Naive thymus-derived CD4-positive, alpha-beta T cell (primary cell): ENCODE results near the gene ACSS1. TPM values are rescaled to one million over a fixed set of nuclear protein-coding genes. Genes with fewer than 3 reads are reported as not detected.
A peak's percentile ranks its signal among the peaks of the same experiment; 100 is the strongest.

Experiments
- ATAC-seq: fragments of 150-1000 bp; cut with Tn5 transposase; 2 replicates; pipeline ENCODE4 v1.10.0; 2021; ENCODE audit warnings: mild to moderate bottlenecking, moderate library complexity
- CTCF ChIA-PET: fragments of 350-600 bp; sonication (Branson Sonifier 250); formaldehyde crosslinking; loops from one replicate; lab custom pipeline; 2021; ENCODE audit warnings: antibody characterized with exemption; lab: Charles Lee
- POLR2A ChIA-PET: fragments of 350-600 bp; sonication (Branson Sonifier 250); formaldehyde crosslinking; loops from one replicate; lab custom pipeline; 2021; ENCODE audit warnings: antibody characterized with exemption, inconsistent platforms; lab: Charles Lee
- DNase-seq, 9 donors: peaks; one replicate each; pipeline versions ENCODE4 v3.0.0 to v3.0.0-alpha.2; 2020 to 2022; ENCODE audit warnings: mixed read lengths in 1 of 9
- H3K27ac ChIP-seq: one replicate; pipeline ENCODE4 v1.7.0; 2013; ENCODE audit warnings: mild to moderate bottlenecking, low read depth, low read length, moderate library complexity
- H3K27me3 ChIP-seq, 2 donors: one replicate each; pipeline ENCODE4 v1.7.0; 2013; ENCODE audit warnings: low read length in 2 of 2, mild to moderate bottlenecking in 2 of 2, moderate library complexity in 2 of 2; ENCODE audit not compliant: control insufficient read depth in 2 of 2, insufficient read depth in 2 of 2
- H3K36me3 ChIP-seq, 3 experiments: 1 replicate in 2 of 3; 2 replicates in 1 of 3; pipeline ENCODE4 v1.7.0; 2013; ENCODE audit warnings: low read length in 3 of 3, mild to moderate bottlenecking in 3 of 3, moderate library complexity in 1 of 3; ENCODE audit not compliant: insufficient read depth in 3 of 3, control insufficient read depth in 2 of 3
- H3K4me1 ChIP-seq, 2 donors: one replicate each; pipeline ENCODE4 v1.7.0; 2013; ENCODE audit warnings: low read length in 2 of 2, mild to moderate bottlenecking in 2 of 2, moderate library complexity in 1 of 2; ENCODE audit not compliant: control insufficient read depth in 2 of 2, insufficient read depth in 2 of 2
- H3K4me3 ChIP-seq: 2 replicates; pipeline ENCODE4 v1.7.0; 2013; ENCODE audit warnings: mild to moderate bottlenecking, low read length
- H3K9me3 ChIP-seq, 3 experiments: 1 replicate in 2 of 3; 2 replicates in 1 of 3; pipeline ENCODE4 v1.7.0; 2013; ENCODE audit warnings: low read length in 3 of 3; ENCODE audit not compliant: control insufficient read depth in 2 of 3
- H3K27ac Mint-ChIP-seq, 9 donors: one replicate each; pipeline ENCODE4 v1.8.0; 2020 to 2022; ENCODE audit warnings: mixed read lengths in 9 of 9, mild to moderate bottlenecking in 8 of 9, moderate library complexity in 5 of 9, inconsistent platforms in 2 of 9
- H3K27me3 Mint-ChIP-seq, 5 donors: one replicate each; pipeline ENCODE4 v1.8.0; 2021 to 2022; ENCODE audit warnings: mixed read lengths in 5 of 5, mild to moderate bottlenecking in 1 of 5
- H3K36me3 Mint-ChIP-seq, 5 donors: one replicate each; pipeline ENCODE4 v1.8.0; 2020 to 2022; ENCODE audit warnings: mixed read lengths in 5 of 5, mild to moderate bottlenecking in 3 of 5, inconsistent platforms in 1 of 5
- H3K4me1 Mint-ChIP-seq, 7 donors: one replicate each; pipeline ENCODE4 v1.8.0; 2020 to 2022; ENCODE audit warnings: mixed read lengths in 7 of 7, mild to moderate bottlenecking in 3 of 7, inconsistent platforms in 1 of 7
- H3K4me3 Mint-ChIP-seq, 10 donors: one replicate each; pipeline ENCODE4 v1.8.0; 2020 to 2022; ENCODE audit warnings: mild to moderate bottlenecking in 10 of 10, mixed read lengths in 10 of 10, moderate library complexity in 6 of 10, inconsistent platforms in 2 of 10
- H3K9me3 Mint-ChIP-seq, 11 donors: one replicate each; pipeline ENCODE4 v1.8.0; 2020 to 2022; ENCODE audit warnings: mixed read lengths in 11 of 11, mild to moderate bottlenecking in 4 of 11, inconsistent platforms in 1 of 11, moderate library complexity in 1 of 11
- intact Hi-C, 2 donors: fragments of 100-400 bp; cut with micrococcal nuclease; formaldehyde crosslinking; loops; one replicate each; pipeline ENCODE4 v1.15.1; 2023
- polyA plus RNA-seq, 2 donors: library from polyadenylated mRNA; unstranded; fragments of 300-500 nt; fragmentation: Illumina TruSeq; gene quantifications; one replicate each; pipeline ENCODE4 v1.2.3, GENCODE V29; 2021
- total RNA-seq, 6 experiments: library from RNA in 5 of 6; stranded (reverse) in 5 of 6; gene quantifications; 1 replicate in 5 of 6; 2 replicates in 1 of 6; pipeline ENCODE4 v1.2.3 and lab custom pipeline; 2021 to 2026

The ACSS1 gene
- total and polyA plus RNA-seq, 7 experiments from 2014 or later: 33.1 to 51.7 (median 39.7) TPM

DNA sequence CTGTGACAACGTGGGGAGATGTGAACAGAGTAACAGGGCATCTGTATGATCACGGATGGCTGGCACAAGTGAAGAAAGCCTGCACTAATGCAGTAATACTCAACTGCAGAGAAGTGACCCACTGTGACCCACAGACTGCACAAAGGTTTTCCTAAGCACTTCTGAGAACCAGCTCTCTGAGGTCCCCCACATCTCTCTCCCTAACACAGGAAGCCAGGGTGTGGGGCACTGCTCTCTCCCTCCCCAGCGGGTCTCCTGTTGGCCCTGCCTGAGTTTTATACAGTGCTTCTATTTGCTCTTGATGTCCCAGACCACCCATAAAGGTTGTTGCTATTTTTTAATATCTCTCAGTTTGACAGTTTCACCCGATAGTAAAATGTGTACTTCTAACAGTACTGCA is 76.7 kb downstream of the ACSS1 start:
- H3K4me3 Mint-ChIP-seq: no peak overlapping the region
- H3K9me3 ChIP-seq: no peaks in the 10 kb centered on the region
- no peak overlapping the region for H3K27ac ChIP-seq
- H3K27me3 Mint-ChIP-seq: no peaks in the 10 kb centered on the region
- H3K27me3 ChIP-seq: no peaks in the 10 kb centered on the region
- H3K4me1 Mint-ChIP-seq: peaks cover 17 to 73% (median 41%) of the 10 kb centered on the region in 7 donors
- peaks cover 0 to 12% (median 4%) of the 10 kb centered on the region in 11 donors for H3K9me3 Mint-ChIP-seq
- H3K4me1 ChIP-seq: peaks cover 0 to 60% of the 10 kb centered on the region in 2 donors
- ATAC-seq (no peak), DNase-seq (no peak)
- H3K36me3 ChIP-seq: peaks cover 3 to 60% (median 15%) of the 10 kb centered on the region in 3 experiments
- no peak overlapping the region for H3K4me3 ChIP-seq
- ChIA-PET POLR2A (no interaction called here), CTCF (no interaction called here)
- H3K27ac Mint-ChIP-seq: peak overlapping the region in 1 of 9 donors; percentile 33
- intact Hi-C loops: no loop called here
- H3K36me3 Mint-ChIP-seq: peaks cover 27 to 78% (median 66%) of the 10 kb centered on the region in 5 donors

- POLR2A ChIA-PET: interaction anchor here (0.6 to 0.7 kb wide), 2 partner anchors 28 to 1619 kb away, joined by 3 read pairs; no protein-coding TSS in a partner anchor
- ATAC-seq: no peak
- Mint-ChIP-seq H3K36me3 (peaks cover 32 to 86% (median 73%) of the 10 kb centered on the region in 5 donors), H3K27ac (peak overlapping the region in 2 of 9 donors; percentile 33 to 62), H3K4me1 (peaks cover 9 to 65% (median 37%) of the 10 kb centered on the region in 7 donors), H3K9me3 (peaks cover 0 to 20% (median 7%) of the 10 kb centered on the region in 11 donors), H3K27me3 (no peaks in the 10 kb centered on the region), H3K4me3 (no peak overlapping the region)
- no peak for DNase-seq
- intact Hi-C loops: no loop called here
- Histone ChIP-seq H3K4me3 (no peak overlapping the region), H3K4me1 (peaks cover 0 to 52% of the 10 kb centered on the region in 2 donors), H3K36me3 (peaks cover 3 to 62% (median 17%) of the 10 kb centered on the region in 3 experiments), H3K27me3 (no peaks in the 10 kb centered on the region), H3K9me3 (no peaks in the 10 kb centered on the region), H3K27ac (no peak overlapping the region)
- CTCF ChIA-PET: no interaction called here
Observed at GRCh38 chr20:24980291-24981053, 77.5 kb downstream of the ACSS1 start.

GRCh38 chr20:24979036-24979960 is 78.6 kb downstream of the ACSS1 start:
- H3K4me3 ChIP-seq: no peak overlapping the region
- ATAC-seq (no peak), DNase-seq (no peak)
- peaks cover 0 to 22% (median 9%) of the 10 kb centered on the region in 11 donors for H3K9me3 Mint-ChIP-seq
- intact Hi-C loops: no loop called here
- ChIA-PET POLR2A (interaction anchor here (0.7 to 1.2 kb wide), 2 partner anchors 8 to 364 kb away, joined by 3 read pairs; no protein-coding TSS in a partner anchor), CTCF (interaction anchor here (0.7 kb wide), 1 partner anchor 148 kb away, joined by 3 read pairs; no protein-coding TSS in a partner anchor)
- peaks cover 34 to 97% (median 85%) of the 10 kb centered on the region in 5 donors for H3K36me3 Mint-ChIP-seq
- H3K4me3 Mint-ChIP-seq: no peak overlapping the region
- H3K27me3 ChIP-seq: no peaks in the 10 kb centered on the region
- H3K27ac ChIP-seq: no peak overlapping the region
- H3K27ac Mint-ChIP-seq: peak overlapping the region in 3 of 9 donors; percentile 6 to 75 (median 41)
- peaks cover 3 to 62% (median 17%) of the 10 kb centered on the region in 3 experiments for H3K36me3 ChIP-seq
- no peaks in the 10 kb centered on the region for H3K9me3 ChIP-seq
- H3K27me3 Mint-ChIP-seq: no peaks in the 10 kb centered on the region
- H3K4me1 ChIP-seq: peaks cover 0 to 42% of the 10 kb centered on the region in 2 donors
- peaks cover 0 to 57% (median 31%) of the 10 kb centered on the region in 7 donors for H3K4me1 Mint-ChIP-seq

DNA sequence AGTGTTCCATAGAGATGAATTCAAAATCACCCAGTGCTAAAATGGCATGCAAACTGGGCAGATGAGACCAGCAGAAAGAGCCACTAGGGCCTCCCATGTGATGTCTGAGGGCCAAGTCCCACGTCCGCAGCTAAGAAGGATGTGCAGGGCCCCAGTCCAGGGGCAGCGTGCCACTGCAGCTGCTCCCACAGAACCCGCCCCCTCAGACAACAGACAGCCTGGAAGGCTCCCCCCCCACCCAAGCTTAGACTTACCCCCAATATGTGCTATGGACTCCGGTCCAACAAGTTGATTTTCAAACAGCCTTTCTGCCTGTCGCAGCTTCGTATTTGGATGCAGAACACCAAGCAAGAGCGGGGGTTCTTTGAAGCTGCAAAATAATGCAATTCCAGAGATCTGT is 79.4 kb downstream of the ACSS1 start:
- CTCF ChIA-PET: interaction anchor here (0.7 kb wide), 1 partner anchor 149 kb away, joined by 3 read pairs; no protein-coding TSS in a partner anchor
- Histone ChIP-seq H3K27me3 (no peaks in the 10 kb centered on the region), H3K27ac (no peak overlapping the region), H3K36me3 (peaks cover 10 to 67% (median 19%) of the 10 kb centered on the region in 3 experiments), H3K4me3 (no peak overlapping the region), H3K9me3 (no peaks in the 10 kb centered on the region), H3K4me1 (peaks cover 0 to 34% of the 10 kb centered on the region in 2 donors)
- POLR2A ChIA-PET: interaction anchor here (0.7 to 1.2 kb wide), 3 partner anchors 8 to 364 kb away, joined by 3 read pairs; partner anchors contain the start of gene ACSS1
- Mint-ChIP-seq H3K9me3 (peaks cover 0 to 22% (median 9%) of the 10 kb centered on the region in 11 donors), H3K27me3 (no peaks in the 10 kb centered on the region), H3K27ac (no peak overlapping the region), H3K4me1 (peaks cover 0 to 53% (median 24%) of the 10 kb centered on the region in 7 donors), H3K36me3 (peaks cover 32 to 98% (median 83%) of the 10 kb centered on the region in 5 donors), H3K4me3 (no peak overlapping the region)
- intact Hi-C loops: no loop called here
- ATAC-seq (no peak), DNase-seq (no peak)

- ChIA-PET POLR2A (interaction anchor here (1.0 to 1.2 kb wide), 2 partner anchors 9 to 81 kb away, joined by 3 read pairs; partner anchors contain the start of gene ACSS1), CTCF (no interaction called here)
- no peaks in the 10 kb centered on the region for H3K9me3 ChIP-seq
- no peak overlapping the region for H3K27ac Mint-ChIP-seq
- no peak for ATAC-seq
- H3K36me3 ChIP-seq: peaks cover 17 to 69% (median 23%) of the 10 kb centered on the region in 3 experiments
- no peaks in the 10 kb centered on the region for H3K27me3 Mint-ChIP-seq
- DNase-seq: no peak
- peaks cover 0 to 22% (median 9%) of the 10 kb centered on the region in 11 donors for H3K9me3 Mint-ChIP-seq
- H3K4me3 Mint-ChIP-seq: no peak overlapping the region
- intact Hi-C loops: no loop called here
- peaks cover 31 to 98% (median 83%) of the 10 kb centered on the region in 5 donors for H3K36me3 Mint-ChIP-seq
- H3K27ac ChIP-seq: no peak overlapping the region
- H3K4me3 ChIP-seq: no peak overlapping the region
- peaks cover 0 to 31% of the 10 kb centered on the region in 2 donors for H3K4me1 ChIP-seq
- peaks cover 0 to 49% (median 23%) of the 10 kb centered on the region in 7 donors for H3K4me1 Mint-ChIP-seq
- no peaks in the 10 kb centered on the region for H3K27me3 ChIP-seq
Observed at GRCh38 chr20:24977797-24978196, 80.1 kb downstream of the ACSS1 start.

- peaks cover 0 to 22% (median 9%) of the 10 kb centered on the region in 11 donors for H3K9me3 Mint-ChIP-seq
- no peak overlapping the region for H3K4me3 Mint-ChIP-seq
Observed at GRCh38 chr20:24977336-24977735, 80.6 kb downstream of the ACSS1 start.

More at GRCh38 chr20:24977336-24977735, 80.6 kb downstream of the ACSS1 start:
- no peak for DNase-seq
- POLR2A ChIA-PET: interaction anchor here (1.0 kb wide), 1 partner anchor 81 kb away, joined by 3 read pairs; the partner anchor contains the start of gene ACSS1
- H3K4me1 ChIP-seq: peaks cover 0 to 27% of the 10 kb centered on the region in 2 donors
- no peaks in the 10 kb centered on the region for H3K9me3 ChIP-seq
- peaks cover 20 to 71% (median 26%) of the 10 kb centered on the region in 3 experiments for H3K36me3 ChIP-seq
- no peaks in the 10 kb centered on the region for H3K27me3 ChIP-seq
- Mint-ChIP-seq H3K36me3 (peaks cover 29 to 95% (median 81%) of the 10 kb centered on the region in 5 donors), H3K27ac (peak overlapping the region in 1 of 9 donors; percentile 1), H3K4me1 (peaks cover 0 to 44% (median 19%) of the 10 kb centered on the region in 7 donors), H3K27me3 (no peaks in the 10 kb centered on the region)
- CTCF ChIA-PET: interaction anchor here (0.5 to 0.6 kb wide), 2 partner anchors 22 to 89 kb away, joined by 3 to 5 read pairs; no protein-coding TSS in a partner anchor
- no peak overlapping the region for H3K27ac ChIP-seq
- no peak for ATAC-seq
- intact Hi-C loops: no loop called here
- H3K4me3 ChIP-seq: no peak overlapping the region
